Measurements from ENCODE around the gene TUT7. TPM values are rescaled to one million over a fixed set of nuclear protein-coding genes. Genes with fewer than 3 reads are reported as not detected.

The TUT7 gene
- total RNA-seq, 3 donors from 2014 or later = 59.5 to 95.4 (median 65.2) TPM

DNA sequence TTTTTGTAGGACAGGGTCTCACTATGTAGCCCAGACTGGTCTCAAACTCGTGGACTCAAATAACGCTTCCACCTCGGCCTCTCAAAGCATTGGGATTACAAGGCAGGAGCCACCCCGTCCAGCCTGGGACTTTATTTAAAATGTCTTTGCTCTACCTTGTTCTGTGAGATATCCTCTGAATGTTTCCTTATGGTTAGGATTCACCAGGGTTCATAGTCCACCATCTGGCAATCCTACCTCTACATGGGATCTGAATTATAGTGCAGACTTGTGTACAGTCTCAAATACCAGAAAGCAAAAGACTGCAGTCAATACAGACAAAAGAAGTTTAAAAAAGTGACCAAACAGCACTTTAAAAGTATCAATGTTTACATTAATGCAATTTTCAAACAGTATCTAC, 82.0 kb downstream of the TUT7 start:
- no peak for DNase-seq (ENCODE audit: low spot score in 2 of 2)
- Histone ChIP-seq H3K27me3 (no peaks in the 10 kb centered on the region), H3K27ac (no peak overlapping the region), H3K36me3 (no peaks in the 10 kb centered on the region), H3K9me3 (no peaks in the 10 kb centered on the region), H3K4me3 (no peak overlapping the region), H3K4me1 (no peaks in the 10 kb centered on the region)
- intact Hi-C loops (cut with DNase I; ENCODE audit: low total_unique reads) = no loop called here
- TF ChIP-seq POLR2AphosphoS5 (IDR thresholded peaks at IDR 0.05) (no peak), POLR2A (IDR thresholded peaks at IDR 0.05) (no peak)
- TF ChIP-seq, protein P1, sequence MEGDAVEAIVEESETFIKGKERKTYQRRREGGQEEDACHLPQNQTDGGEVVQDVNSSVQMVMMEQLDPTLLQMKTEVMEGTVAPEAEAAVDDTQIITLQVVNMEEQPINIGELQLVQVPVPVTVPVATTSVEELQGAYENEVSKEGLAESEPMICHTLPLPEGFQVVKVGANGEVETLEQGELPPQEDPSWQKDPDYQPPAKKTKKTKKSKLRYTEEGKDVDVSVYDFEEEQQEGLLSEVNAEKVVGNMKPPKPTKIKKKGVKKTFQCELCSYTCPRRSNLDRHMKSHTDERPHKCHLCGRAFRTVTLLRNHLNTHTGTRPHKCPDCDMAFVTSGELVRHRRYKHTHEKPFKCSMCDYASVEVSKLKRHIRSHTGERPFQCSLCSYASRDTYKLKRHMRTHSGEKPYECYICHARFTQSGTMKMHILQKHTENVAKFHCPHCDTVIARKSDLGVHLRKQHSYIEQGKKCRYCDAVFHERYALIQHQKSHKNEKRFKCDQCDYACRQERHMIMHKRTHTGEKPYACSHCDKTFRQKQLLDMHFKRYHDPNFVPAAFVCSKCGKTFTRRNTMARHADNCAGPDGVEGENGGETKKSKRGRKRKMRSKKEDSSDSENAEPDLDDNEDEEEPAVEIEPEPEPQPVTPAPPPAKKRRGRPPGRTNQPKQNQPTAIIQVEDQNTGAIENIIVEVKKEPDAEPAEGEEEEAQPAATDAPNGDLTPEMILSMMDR (IDR thresholded peaks at IDR 0.05) = no peak

- no peaks in the 10 kb centered on the region for H3K36me3 ChIP-seq
- H3K4me3 ChIP-seq = no peak overlapping the region
- TF ChIP-seq POLR2A (IDR thresholded peaks at IDR 0.05) (no peak), POLR2AphosphoS5 (IDR thresholded peaks at IDR 0.05) (no peak)
- TF ChIP-seq, protein P1 (IDR thresholded peaks at IDR 0.05) = no peak
- DNase-seq (ENCODE audit: low spot score in 2 of 2) = no peak
- no peaks in the 10 kb centered on the region for H3K9me3 ChIP-seq
- H3K27ac ChIP-seq = no peak overlapping the region
- H3K27me3 ChIP-seq = no peaks in the 10 kb centered on the region
- no peaks in the 10 kb centered on the region for H3K4me1 ChIP-seq
- intact Hi-C loops (cut with DNase I; ENCODE audit: low total_unique reads) = no loop called here
Measured at GRCh38 chr9:86263876-86264275, 90.3 kb downstream of the TUT7 start.

- Histone ChIP-seq H3K36me3 (no peaks in the 10 kb centered on the region), H3K4me1 (no peaks in the 10 kb centered on the region), H3K4me3 (no peak overlapping the region), H3K9me3 (no peaks in the 10 kb centered on the region), H3K27me3 (no peaks in the 10 kb centered on the region), H3K27ac (no peak overlapping the region)
- DNase-seq (ENCODE audit: low spot score in 2 of 2) = no peak
- no peak for TF ChIP-seq POLR2A (IDR thresholded peaks at IDR 0.05)
- intact Hi-C loops (cut with DNase I; ENCODE audit: low total_unique reads) = no loop called here
Measured at GRCh38 chr9:86262492-86262891, 91.7 kb downstream of the TUT7 start.

- no peaks in the 10 kb centered on the region for H3K4me1 ChIP-seq
- no peak within 1 kb of the TSS for H3K4me3 ChIP-seq
- H3K27me3 ChIP-seq = no peaks in the 10 kb centered on the region
- no peaks in the 10 kb centered on the region for H3K9me3 ChIP-seq
- DNase-seq (ENCODE audit: low spot score in 2 of 2) = no peak
- H3K27ac ChIP-seq = no peak within 1 kb of the TSS
- no peaks in the 10 kb centered on the region for H3K36me3 ChIP-seq
- TF ChIP-seq, protein P1 (IDR thresholded peaks at IDR 0.05) = no peak
- TF ChIP-seq POLR2AphosphoS5 (IDR thresholded peaks at IDR 0.05) (no peak), POLR2A (IDR thresholded peaks at IDR 0.05) (no peak)
- intact Hi-C loops (cut with DNase I; ENCODE audit: low total_unique reads) = no loop called here
Measured at GRCh38 chr9:86259557-86259956, 94.7 kb downstream of the TUT7 start, which contains the start of gene C9orf153. TSS of gene C9orf153 (minus strand) at chr9:86259657. CDS start at chr9:86229603, 30,054 bp downstream.

DNA sequence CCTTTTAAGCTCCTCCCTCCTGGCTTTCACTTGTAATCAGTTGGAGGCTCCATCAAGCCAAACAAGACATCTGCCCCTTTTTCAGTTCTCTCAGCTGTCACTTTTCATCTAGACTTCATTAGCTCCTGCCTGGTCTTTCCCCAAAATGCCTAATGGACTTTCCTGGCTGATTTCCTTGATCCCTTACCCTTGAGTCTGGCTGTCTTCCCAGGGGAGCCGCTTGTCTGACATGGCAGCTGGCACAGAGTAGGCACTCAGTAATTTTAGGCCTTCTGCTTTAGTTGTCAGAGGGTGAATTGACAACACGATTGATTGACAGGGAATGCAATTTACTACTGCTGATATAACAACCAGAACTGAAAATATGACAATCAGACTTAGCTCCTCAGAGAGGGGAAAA, 96.8 kb downstream of the TUT7 start:
- no peaks in the 10 kb centered on the region for H3K4me1 ChIP-seq
- H3K4me3 ChIP-seq = no peak overlapping the region
- no peak overlapping the region for H3K27ac ChIP-seq
- DNase-seq (ENCODE audit: low spot score in 2 of 2) = no peak
- no peaks in the 10 kb centered on the region for H3K27me3 ChIP-seq
- H3K9me3 ChIP-seq = peaks cover 3 to 13% of the 10 kb centered on the region in 2 donors
- TF ChIP-seq, protein P1 (IDR thresholded peaks at IDR 0.05) = no peak
- TF ChIP-seq POLR2AphosphoS5 (IDR thresholded peaks at IDR 0.05) = no peak
- no peak for TF ChIP-seq POLR2A (IDR thresholded peaks at IDR 0.05)
- H3K36me3 ChIP-seq = no peaks in the 10 kb centered on the region
- intact Hi-C loops (cut with DNase I; ENCODE audit: low total_unique reads) = no loop called here

- DNase-seq (ENCODE audit: low spot score in 2 of 2) = no peak
Measured at GRCh38 chr9:86256653-86257052, 97.6 kb downstream of the TUT7 start.

More at GRCh38 chr9:86256653-86257052, 97.6 kb downstream of the TUT7 start:
- Histone ChIP-seq H3K27me3 (no peaks in the 10 kb centered on the region), H3K4me1 (no peaks in the 10 kb centered on the region), H3K27ac (no peak overlapping the region), H3K36me3 (no peaks in the 10 kb centered on the region), H3K9me3 (peaks cover 3 to 14% of the 10 kb centered on the region in 2 donors), H3K4me3 (no peak overlapping the region)
- TF ChIP-seq, protein P1 (IDR thresholded peaks at IDR 0.05) = no peak
- TF ChIP-seq POLR2AphosphoS5 (IDR thresholded peaks at IDR 0.05) (no peak), POLR2A (IDR thresholded peaks at IDR 0.05) (no peak)
- intact Hi-C loops (cut with DNase I; ENCODE audit: low total_unique reads) = no loop called here
